GM18502 (cell line): ENCODE results near the gene NFIL3.
"Not testable (repeated sequence)": the region's sequence is repeated elsewhere in the genome, so short reads cannot be mapped to it uniquely, and the experiment has no call there.

Experiments
- ATAC-seq: cut with Tn5 transposase; IDR thresholded peaks from one replicate; pipeline ENCODE4 v1.9.1; 2021; ENCODE audit warnings: mild to moderate bottlenecking; ENCODE audit not compliant: unreplicated experiment, poor library complexity

Gene NFIL3

GRCh38 chr9:91398926-91399325 lies 24.7 kb downstream of the NFIL3 start:
- ATAC-seq = no peak

GRCh38 chr9:91395553-91396471 lies 27.8 kb downstream of the NFIL3 start:
- no peak for ATAC-seq

- no peak for ATAC-seq
These were observed 28.5 kb downstream of the NFIL3 start for GRCh38 chr9:91395106-91395552.

GRCh38 chr9:91393826-91394225 lies 29.8 kb downstream of the NFIL3 start:
- no peak for ATAC-seq

GRCh38 chr9:91392435-91392834 lies 31.2 kb downstream of the NFIL3 start:
- no peak for ATAC-seq

GRCh38 chr9:91391818-91392217 lies 31.8 kb downstream of the NFIL3 start:
- ATAC-seq = no peak

- ATAC-seq = no peak
These were observed 32.2 kb downstream of the NFIL3 start for GRCh38 chr9:91391412-91391811.

- not testable (repeated sequence) for ATAC-seq
These were observed 33.9 kb downstream of the NFIL3 start for GRCh38 chr9:91389686-91390085.

GRCh38 chr9:91386765-91387164 lies 36.9 kb downstream of the NFIL3 start:
- no peak for ATAC-seq

GRCh38 chr9:91384954-91385353 lies 38.7 kb downstream of the NFIL3 start:
- no peak for ATAC-seq

GRCh38 chr9:91383577-91383976 lies 40.1 kb downstream of the NFIL3 start:
- no peak for ATAC-seq

GRCh38 chr9:91382298-91382697 lies 41.3 kb downstream of the NFIL3 start:
- no peak for ATAC-seq

- no peak for ATAC-seq
These were observed 44.2 kb downstream of the NFIL3 start for GRCh38 chr9:91379426-91379825.

GRCh38 chr9:91378695-91379127 lies 44.9 kb downstream of the NFIL3 start:
- no peak for ATAC-seq

- ATAC-seq = not testable (repeated sequence)
These were observed 45.6 kb downstream of the NFIL3 start for GRCh38 chr9:91378054-91378453.

- no peak for ATAC-seq
These were observed 47.4 kb downstream of the NFIL3 start for GRCh38 chr9:91376239-91376638.

- no peak for ATAC-seq
These were observed 48.7 kb downstream of the NFIL3 start for GRCh38 chr9:91374939-91375338.

- no peak for ATAC-seq
These were observed 51.7 kb downstream of the NFIL3 start for GRCh38 chr9:91371894-91372293.

GRCh38 chr9:91370006-91370405 lies 53.6 kb downstream of the NFIL3 start:
- not testable (repeated sequence) for ATAC-seq

GRCh38 chr9:91364702-91365101 lies 58.9 kb downstream of the NFIL3 start:
- no peak for ATAC-seq

GRCh38 chr9:91364005-91364404 lies 59.6 kb downstream of the NFIL3 start:
- ATAC-seq = no peak

GRCh38 chr9:91362051-91362611 lies 61.5 kb downstream of the NFIL3 start:
- ATAC-seq = no peak
